IMR-90 (cell line): ENCODE data around the gene ACOX2. TPM values are rescaled to one million over a fixed set of nuclear protein-coding genes. Genes with fewer than 3 reads are reported as not detected.

Source experiments
- ATAC-seq: fragments of 200-7000 bp; cut with Tn5 transposase; 2 replicates; pipeline ENCODE4 v1.9.1; 2020; ENCODE audit warnings: low read depth, mild to moderate bottlenecking, moderate library complexity
- BruUV-seq: library from RNA; stranded (reverse); fragments of 400-500 nt; replicated peaks from 2 replicates; lab custom pipeline; 2021; lab: Mats Ljungman, UMichigan
- CTCF ChIA-PET: fragments of 300-600 bp; formaldehyde crosslinking; extraction: SDS; loops from one replicate; lab custom pipeline; 2021; ENCODE audit warnings: antibody characterized with exemption; lab: Yijun Ruan, JAX
- POLR2A ChIA-PET: fragments of 300-600 bp; sonication (Branson Sonifier 250); formaldehyde crosslinking; loops from one replicate; lab custom pipeline; 2022; ENCODE audit warnings: antibody characterized with exemption; ENCODE audit not compliant: unreplicated experiment; lab: Charles Lee
- DNase-seq: peaks from one replicate; pipeline ENCODE4 v3.0.0; 2013
- H2AFZ ChIP-seq: replicated peaks from 2 replicates; pipeline ENCODE3; 2013; ENCODE audit warnings: low read length, mild to moderate bottlenecking; ENCODE audit not compliant: poor library complexity
- H2AK5ac ChIP-seq: 2 replicates; pipeline ENCODE4 v1.6.1; 2013; ENCODE audit warnings: low read depth, low read length, inconsistent platforms
- H2AK9ac ChIP-seq: replicated peaks from 2 replicates; pipeline ENCODE3; 2013; ENCODE audit warnings: mild to moderate bottlenecking, low read depth, low read length, moderate library complexity; ENCODE audit not compliant: poor library complexity
- H2BK120ac ChIP-seq: 2 replicates; pipeline ENCODE4 v1.6.1; 2013; ENCODE audit warnings: low read depth, low read length, inconsistent platforms
- H2BK15ac ChIP-seq: 3 replicates; pipeline ENCODE4 v1.6.1; 2013; ENCODE audit warnings: low read depth, low read length, inconsistent platforms
- H2BK20ac ChIP-seq: 2 replicates; pipeline ENCODE4 v1.6.1; 2013; ENCODE audit warnings: low read depth, mild to moderate bottlenecking, inconsistent platforms, low read length, moderate library complexity
- H2BK5ac ChIP-seq: 2 replicates; pipeline ENCODE4 v1.6.1; 2013; ENCODE audit warnings: mild to moderate bottlenecking, low read depth, low read length, inconsistent platforms; ENCODE audit not compliant: poor library complexity, severe bottlenecking
- H3K14ac ChIP-seq: replicated peaks from 2 replicates; pipeline ENCODE4 v1.6.1; 2013; ENCODE audit warnings: low read depth, low read length, inconsistent platforms
- H3K18ac ChIP-seq: 2 replicates; pipeline ENCODE4 v1.6.1; 2013; ENCODE audit warnings: low read depth, low read length, control low read depth
- H3K23ac ChIP-seq: 2 replicates; pipeline ENCODE4 v1.6.1; 2013; ENCODE audit warnings: low read depth, low read length, inconsistent platforms
- H3K27ac ChIP-seq: 2 replicates; pipeline ENCODE4 v1.5.1; 2013; ENCODE audit warnings: mild to moderate bottlenecking, control low read depth, low read length; ENCODE audit not compliant: insufficient read depth
- H3K27me3 ChIP-seq: 2 replicates; pipeline ENCODE4 v1.6.1; 2013; ENCODE audit warnings: low read length; ENCODE audit not compliant: control insufficient read depth, insufficient read depth
- H3K36me3 ChIP-seq: 2 replicates; pipeline ENCODE4 v1.6.1; 2013; ENCODE audit warnings: low read length, mixed read lengths; ENCODE audit not compliant: control insufficient read depth, insufficient read depth
- H3K4ac ChIP-seq: 2 replicates; pipeline ENCODE4 v1.6.1; 2013; ENCODE audit warnings: low read depth, low read length, inconsistent platforms
- H3K4me1 ChIP-seq: 2 replicates; pipeline ENCODE4 v1.6.1; 2013; ENCODE audit warnings: low read length, mixed read lengths; ENCODE audit not compliant: control insufficient read depth, insufficient read depth
- H3K4me2 ChIP-seq: 2 replicates; pipeline ENCODE4 v1.6.1; 2013; ENCODE audit warnings: low read depth, mild to moderate bottlenecking, control low read depth, low read length, moderate library complexity
- H3K4me3 ChIP-seq: 2 replicates; pipeline ENCODE4 v1.5.1; 2013; ENCODE audit warnings: low read depth, mild to moderate bottlenecking, control low read depth, low read length, moderate library complexity; ENCODE audit not compliant: insufficient read depth
- H3K56ac ChIP-seq: 2 replicates; pipeline ENCODE4 v1.6.1; 2013; ENCODE audit warnings: low read length, inconsistent platforms; ENCODE audit not compliant: insufficient read depth; ENCODE audit errors: extremely low read depth
- H3K79me1 ChIP-seq, 2 experiments: 2 replicates each; pipeline ENCODE4 v1.6.1; 2013; ENCODE audit warnings: low read length in 2 of 2, inconsistent platforms in 1 of 2, low read depth in 1 of 2
- H3K9ac ChIP-seq: 2 replicates; pipeline ENCODE4 v1.6.1; 2013; ENCODE audit warnings: low read depth, low read length, control low read depth
- H3K9me1 ChIP-seq: 2 replicates; pipeline ENCODE4 v1.6.1; 2013; ENCODE audit warnings: low read length, inconsistent platforms; ENCODE audit not compliant: insufficient read depth
- H3K9me3 ChIP-seq: 2 replicates; pipeline ENCODE4 v1.6.1; 2013; ENCODE audit warnings: low read length; ENCODE audit not compliant: control insufficient read depth, insufficient read depth
- H4K20me1 ChIP-seq: 2 replicates; pipeline ENCODE4 v1.6.1; 2013; ENCODE audit warnings: low read length, inconsistent platforms; ENCODE audit not compliant: insufficient read depth
- H4K5ac ChIP-seq: 2 replicates; pipeline ENCODE4 v1.6.1; 2013; ENCODE audit warnings: mild to moderate bottlenecking, low read depth, low read length, control low read depth
- H4K8ac ChIP-seq, 2 experiments: 2 replicates each; pipeline ENCODE4 v1.6.1; 2013; ENCODE audit warnings: low read depth in 2 of 2, low read length in 2 of 2, control low read depth in 1 of 2, inconsistent platforms in 1 of 2
- H4K91ac ChIP-seq: 2 replicates; pipeline ENCODE4 v1.6.1; 2013; ENCODE audit warnings: low read depth, low read length, inconsistent platforms; ENCODE audit not compliant: insufficient read depth
- CEBPB ChIP-seq: IDR thresholded peaks from 2 replicates; pipeline ENCODE4 v1.6.1; 2012; ENCODE audit warnings: low read depth, low read length, improper control_type of control experiment
- CTCF ChIP-seq: conservative IDR thresholded peaks from 2 replicates; pipeline ENCODE4 v1.5.1; 2012; ENCODE audit warnings: mild to moderate bottlenecking, low read depth, low read length, improper control_type of control experiment
- FOS ChIP-seq: fragments of 150-350 bp; IDR thresholded peaks from 2 replicates; pipeline ENCODE4 v1.6.1; 2016; ENCODE audit warnings: low read depth, low read length
- MAFK ChIP-seq: IDR thresholded peaks from 2 replicates; pipeline ENCODE4 v1.6.1; 2012; ENCODE audit warnings: low read depth, low read length, improper control_type of control experiment
- MAZ ChIP-seq: IDR thresholded peaks from 2 replicates; pipeline ENCODE4 v1.6.1; 2012; ENCODE audit warnings: low read depth, mild to moderate bottlenecking, low read length, improper control_type of control experiment, moderate library complexity, borderline replicate concordance
- MXI1 ChIP-seq: IDR thresholded peaks from 2 replicates; pipeline ENCODE4 v1.6.1; 2012; ENCODE audit warnings: low read depth, mild to moderate bottlenecking, low read length, moderate library complexity, borderline replicate concordance
- NFE2L2 ChIP-seq: fragments of 150-350 bp; IDR thresholded peaks from 2 replicates; pipeline ENCODE4 v1.6.1; 2016; ENCODE audit warnings: low read depth, mild to moderate bottlenecking, low read length
- POLR2A ChIP-seq: IDR thresholded peaks from 2 replicates; pipeline ENCODE4 v1.6.1; 2012; ENCODE audit warnings: mild to moderate bottlenecking, low read depth, low read length
- RAD21 ChIP-seq: IDR thresholded peaks from 2 replicates; pipeline ENCODE4 v1.6.1; 2012; ENCODE audit warnings: low read length, improper control_type of control experiment
- RFX5 ChIP-seq: IDR thresholded peaks from 2 replicates; pipeline ENCODE4 v1.8.0; 2012; ENCODE audit warnings: low read depth, mild to moderate bottlenecking, low read length, moderate library complexity
- SMC3 ChIP-seq: fragments of 150-350 bp; IDR thresholded peaks from 2 replicates; pipeline ENCODE4 v1.6.1; 2016; ENCODE audit warnings: low read depth, mild to moderate bottlenecking, antibody characterized with exemption, low read length, moderate library complexity
- USF2 ChIP-seq: fragments of 150-350 bp; IDR thresholded peaks from 2 replicates; pipeline ENCODE4 v1.6.1; 2017; ENCODE audit warnings: mild to moderate bottlenecking, antibody characterized with exemption, low read length, low read depth
- WGBS, 2 experiments: methylation state at CpG; one replicate each; pipeline versions ENCODE4 v1.1.5 to v1.1.7; 2013; ENCODE audit warnings: missing lambda C conversion rate in 2 of 2; ENCODE audit not compliant: insufficient read length in 1 of 2; ENCODE audit errors: extremely low coverage in 2 of 2; 5-methylcytosine and 5-hydroxymethylcytosine counted together
- dilution Hi-C: fragments of 300-500 bp; cut with HindIII; formaldehyde crosslinking; loops from one replicate; pipeline ENCODE4 v1.14.3; 2018; ENCODE audit warnings: low sequenced_read_pairs; ENCODE audit not compliant: unreplicated experiment
- in situ Hi-C: fragments of 300-500 bp; cut with MboI; formaldehyde crosslinking; loops from 3 replicates; pipeline ENCODE4 v1.14.3; 2019; ENCODE audit warnings: low sequenced_read_pairs, inconsistent platforms, mixed read lengths
- intact Hi-C: fragments of 100-400 bp; cut with micrococcal nuclease; formaldehyde crosslinking; loops from 2 replicates; pipeline ENCODE4 v1.10.0; 2022
- polyA plus RNA-seq, 3 experiments: library from polyadenylated mRNA; depleted of rRNA; stranded (reverse); fragments of >200 nt; gene quantifications; 2 replicates each; pipeline ENCODE4 v1.2.3, GENCODE V29; 2012; ENCODE audit warnings: low replicate concordance in 1 of 3
- total RNA-seq: library from RNA; depleted of rRNA; stranded (reverse); fragments of >200 nt; gene quantifications from 2 replicates; pipeline ENCODE4 v1.2.3, GENCODE V29; 2012

The ACOX2 gene
- total and polyA plus RNA-seq, 2 of the 4 experiments (the other 2 are of a cell fraction), result 15.6 to 32.9 TPM

DNA sequence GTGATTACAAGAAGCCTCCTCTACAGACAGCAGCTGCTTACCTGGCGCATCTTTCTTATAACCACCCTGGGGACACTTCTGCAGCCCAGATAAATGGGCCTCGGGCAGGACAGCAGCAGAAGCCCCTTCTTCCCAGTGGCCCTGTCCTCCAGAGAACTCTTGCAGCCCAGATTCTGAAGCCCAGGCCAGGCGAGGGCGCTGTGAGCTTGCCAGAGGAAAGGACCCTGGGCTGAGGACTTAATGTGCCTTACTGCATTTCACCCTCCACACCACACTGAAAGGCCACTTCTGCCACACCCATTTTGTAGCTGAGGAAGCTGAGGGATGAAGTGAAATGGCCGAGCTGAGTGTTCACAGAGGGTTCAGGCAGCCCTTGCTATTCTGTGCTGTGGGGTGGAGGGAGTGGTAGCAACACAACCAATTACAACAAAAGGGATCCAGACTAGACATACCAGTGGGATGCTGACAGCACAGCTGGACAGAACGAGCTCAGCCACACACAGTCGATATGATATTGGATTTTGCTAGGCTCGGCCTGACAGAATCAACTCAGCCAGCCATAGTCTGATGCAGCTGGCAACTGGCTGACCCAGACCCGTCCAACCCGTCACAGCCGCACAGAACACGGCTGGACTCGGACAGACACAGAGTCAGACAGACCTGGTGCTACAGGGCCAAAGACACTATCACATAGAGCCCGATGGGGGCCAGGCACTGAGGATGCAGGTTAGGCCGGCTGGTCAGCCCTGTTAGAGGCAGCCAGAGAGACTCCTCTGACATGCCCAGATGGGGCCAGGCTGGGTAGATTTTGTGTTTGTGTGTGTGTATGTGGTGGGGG, 7.3 kb downstream of the ACOX2 start:
- Histone ChIP-seq H3K4me1 (peaks cover 11% of the 10 kb centered on the region), H2BK15ac (no peak overlapping the region), H4K8ac (no peak overlapping the region), H3K9ac (no peak overlapping the region), H2BK120ac (no peak overlapping the region; the same call in 1 of the 2 replicates), H3K27me3 (no peaks in the 10 kb centered on the region), H3K4ac (no peak overlapping the region), H3K23ac (no peak overlapping the region), H2BK20ac (no peak overlapping the region), H3K14ac (no peak overlapping the region), H2AK9ac (peak overlapping the region; percentile 29), H3K79me1 (no peaks in the 10 kb centered on the region), H2BK5ac (no peak overlapping the region), H4K5ac (no peak overlapping the region), H3K9me3 (no peaks in the 10 kb centered on the region), H4K91ac (no peak overlapping the region), H3K56ac (no peak overlapping the region), H2AK5ac (no peak overlapping the region), H3K18ac (no peak overlapping the region), H3K27ac (no peak overlapping the region), H2AFZ (peak overlapping the region; percentile 6), H3K4me2 (no peak overlapping the region), H3K4me3 (no peak overlapping the region), H3K9me1 (peaks cover 10% of the 10 kb centered on the region), H3K36me3 (peaks cover 3% of the 10 kb centered on the region; the same call in 1 of the 2 replicates), H4K20me1 (no peaks in the 10 kb centered on the region)
- 83% methylated on average over 9 of the region's 15 CpGs; no CpG with 5 or more reads in 1 of the 2 experiments for WGBS, 2 experiments
- DNase-seq (no peak), ATAC-seq (no peak)
- intact Hi-C loops (loop anchor here (5.0 kb wide), 1 partner anchor 37 kb away; the partner anchor contains the start of gene KCTD6), dilution Hi-C loops (no loop called here), in situ Hi-C loops (loop anchor here (5.0 kb wide), 1 partner anchor 202 kb away; no protein-coding TSS in a partner anchor)
- no peak for TF ChIP-seq USF2
- no peak for TF ChIP-seq FOS
- no peak for TF ChIP-seq POLR2A
- no peak for TF ChIP-seq CEBPB
- no peak for TF ChIP-seq MAZ
- peak; percentile 31; the same call in 1 of the 2 replicates for TF ChIP-seq RAD21
- TF ChIP-seq SMC3, result no peak
- TF ChIP-seq CTCF, result peak; percentile 34
- no peak for TF ChIP-seq RFX5
- no peak for TF ChIP-seq NFE2L2
- TF ChIP-seq MAFK, result no peak
- no peak for TF ChIP-seq MXI1
- CTCF ChIA-PET, result no interaction called here
- POLR2A ChIA-PET, result no interaction called here
- BruUV-seq, result no TSS peak
